ENCODE measurements around the gene MCL1.

Gene MCL1

GRCh38 chr1:150572918-150573647 lies 6.3 kb downstream of the MCL1 start:
- no peak for TF ChIP-seq EZH2phosphoT487 (IDR thresholded peaks at IDR 0.05; ENCODE audit: borderline replicate concordance, low read length)
- no peak for TF ChIP-seq CTCF (IDR thresholded peaks at IDR 0.05; ENCODE audit: low read depth, low read length, poor library complexity, severe bottlenecking)
- H3K4me2 ChIP-seq (ENCODE audit: low read length) = peak overlapping the region; percentile 6
- 0 out of 2 replicates have a peak overlapping the region, but pooled peaks have one; percentile 8 for H3K4me3 ChIP-seq (ENCODE audit: low read length)
- peaks cover 83% of the 10 kb centered on the region for H3K4me1 ChIP-seq (ENCODE audit: control insufficient read depth, low read length)
- no peaks in the 10 kb centered on the region for H3K9me3 ChIP-seq (ENCODE audit: control insufficient read depth, insufficient read depth, low read length)
- peak overlapping the region; percentile 33; the same call in 1 of the 2 replicates for H3K27ac ChIP-seq (ENCODE audit: low read depth, low read length)
- H3F3A ChIP-seq (ENCODE audit: control insufficient read depth, insufficient read depth) = peaks cover 36% of the 10 kb centered on the region
- peaks cover 81% of the 10 kb centered on the region for H3K79me2 ChIP-seq (ENCODE audit: control insufficient read depth, low read length)
- H3K9me2 ChIP-seq (replicated peaks; ENCODE audit: control insufficient read depth, low read length) = no peaks in the 10 kb centered on the region
- no peaks in the 10 kb centered on the region for H3K27me3 ChIP-seq (ENCODE audit: control insufficient read depth, low read length)
- H3K36me3 ChIP-seq (ENCODE audit: control insufficient read depth, low read length) = peaks cover 80% of the 10 kb centered on the region
- peaks cover 37% of the 10 kb centered on the region for H4K20me1 ChIP-seq (ENCODE audit: control insufficient read depth, insufficient read depth, low read depth, low read length)

GRCh38 chr1:150568594-150568966 lies 10.8 kb downstream of the MCL1 start:
- Histone ChIP-seq H3K79me2 (ENCODE audit: control insufficient read depth, low read length) (peaks cover 60% of the 10 kb centered on the region), H3F3A (ENCODE audit: control insufficient read depth, insufficient read depth) (peaks cover 58% of the 10 kb centered on the region), H3K9me3 (ENCODE audit: control insufficient read depth, insufficient read depth, low read length) (no peaks in the 10 kb centered on the region)

GRCh38 chr1:150567717-150568593 lies 11.5 kb downstream of the MCL1 start:
- H3K9me2 ChIP-seq (replicated peaks; ENCODE audit: control insufficient read depth, low read length) = no peaks in the 10 kb centered on the region
- H3K27ac ChIP-seq (ENCODE audit: low read depth, low read length) = peak overlapping the region; percentile 74
- no peaks in the 10 kb centered on the region; the same call in 1 of the 2 replicates for H4K20me1 ChIP-seq (ENCODE audit: control insufficient read depth, insufficient read depth, low read depth, low read length)
- H3K27me3 ChIP-seq (ENCODE audit: control insufficient read depth, low read length) = no peaks in the 10 kb centered on the region
- H3K4me2 ChIP-seq (ENCODE audit: low read length) = peak overlapping the region; percentile 83
- TF ChIP-seq EZH2phosphoT487 (IDR thresholded peaks at IDR 0.05; ENCODE audit: borderline replicate concordance, low read length) = no peak
- peak; percentile 7 for TF ChIP-seq CTCF (IDR thresholded peaks at IDR 0.05; ENCODE audit: low read depth, low read length, poor library complexity, severe bottlenecking)
- no peaks in the 10 kb centered on the region for H3K9me3 ChIP-seq (ENCODE audit: control insufficient read depth, insufficient read depth, low read length)
- peaks cover 33% of the 10 kb centered on the region for H3K36me3 ChIP-seq (ENCODE audit: control insufficient read depth, low read length)
- H3F3A ChIP-seq (ENCODE audit: control insufficient read depth, insufficient read depth) = peaks cover 62% of the 10 kb centered on the region
- H3K4me1 ChIP-seq (ENCODE audit: control insufficient read depth, low read length) = peaks cover 91% of the 10 kb centered on the region
- peaks cover 54% of the 10 kb centered on the region for H3K79me2 ChIP-seq (ENCODE audit: control insufficient read depth, low read length)
- peak overlapping the region; percentile 59 for H3K4me3 ChIP-seq (ENCODE audit: low read length)

More at GRCh38 chr1:150568594-150568966, 10.8 kb downstream of the MCL1 start:
- Histone ChIP-seq H3K36me3 (ENCODE audit: control insufficient read depth, low read length) (peaks cover 38% of the 10 kb centered on the region), H3K27ac (ENCODE audit: low read depth, low read length) (peak overlapping the region; percentile 74), H3K4me2 (ENCODE audit: low read length) (peak overlapping the region; percentile 83), H3K4me1 (ENCODE audit: control insufficient read depth, low read length) (peaks cover 91% of the 10 kb centered on the region), H3K27me3 (ENCODE audit: control insufficient read depth, low read length) (no peaks in the 10 kb centered on the region), H3K4me3 (ENCODE audit: low read length) (peak overlapping the region; percentile 59), H4K20me1 (ENCODE audit: control insufficient read depth, insufficient read depth, low read depth, low read length) (no peaks in the 10 kb centered on the region; the same call in 1 of the 2 replicates), H3K9me2 (replicated peaks; ENCODE audit: control insufficient read depth, low read length) (no peaks in the 10 kb centered on the region)
- no peak for TF ChIP-seq EZH2phosphoT487 (IDR thresholded peaks at IDR 0.05; ENCODE audit: borderline replicate concordance, low read length)
- TF ChIP-seq CTCF (IDR thresholded peaks at IDR 0.05; ENCODE audit: low read depth, low read length, poor library complexity, severe bottlenecking) = no peak

Measured in DOHH2 (cell line).